GM23338 (cell line): ENCODE measurements around the gene SULT2B1. TPM values are rescaled to one million over a fixed set of nuclear protein-coding genes. Genes with fewer than 3 reads are reported as not detected.

Experiments
- ATAC-seq: fragments of 200-7000 bp; cut with Tn5 transposase; 3 replicates; pipeline ENCODE4 v1.9.1; 2020
- DNase-seq: peaks from one replicate; pipeline ENCODE4 v3.0.0-alpha.2; 2015; ENCODE audit warnings: low spot score
- H2AFZ ChIP-seq: fragments of 200-600 bp; sonication (generic); 2 replicates; pipeline ENCODE4 v1.8.0; 2016; ENCODE audit warnings: antibody characterized with exemption, mild to moderate bottlenecking, moderate library complexity
- H3F3A ChIP-seq: fragments of 200-600 bp; sonication (generic); replicated peaks from 2 replicates; pipeline ENCODE4 v1.8.0; 2017; ENCODE audit warnings: antibody characterized with exemption, mixed run types, low read depth
- H3K27ac ChIP-seq: fragments of 200-600 bp; sonication (generic); 2 replicates; pipeline ENCODE4 v1.6.1; 2016; ENCODE audit warnings: low read depth
- H3K27me3 ChIP-seq: fragments of 200-600 bp; sonication (generic); 2 replicates; pipeline ENCODE4 v1.8.0; 2016; ENCODE audit warnings: mild to moderate bottlenecking, mixed run types, moderate library complexity; ENCODE audit not compliant: insufficient read depth
- H3K36me3 ChIP-seq: fragments of 200-600 bp; sonication (generic); 2 replicates; pipeline ENCODE4 v1.8.0; 2016; ENCODE audit warnings: mild to moderate bottlenecking; ENCODE audit not compliant: insufficient read depth
- H3K4me1 ChIP-seq: fragments of 200-600 bp; sonication (generic); 2 replicates; pipeline ENCODE4 v1.8.0; 2016; ENCODE audit warnings: mild to moderate bottlenecking, moderate library complexity; ENCODE audit not compliant: insufficient read depth
- H3K4me2 ChIP-seq: fragments of 200-600 bp; sonication (generic); 2 replicates; pipeline ENCODE4 v1.7.1; 2017; ENCODE audit warnings: mixed run types
- H3K4me3 ChIP-seq: fragments of 200-600 bp; sonication (generic); 2 replicates; pipeline ENCODE4 v1.6.1; 2016; ENCODE audit warnings: mixed run types
- H3K79me2 ChIP-seq: fragments of 200-600 bp; sonication (generic); replicated peaks from 2 replicates; pipeline ENCODE4 v1.8.0; 2017; ENCODE audit warnings: mild to moderate bottlenecking; ENCODE audit not compliant: insufficient read depth
- H3K9me2 ChIP-seq: fragments of 200-600 bp; sonication (generic); 2 replicates; pipeline ENCODE4 v1.8.0; 2017; ENCODE audit not compliant: insufficient read depth
- H4K20me1 ChIP-seq: fragments of 200-600 bp; sonication (generic); replicated peaks from 2 replicates; pipeline ENCODE4 v1.8.0; 2017; ENCODE audit warnings: mild to moderate bottlenecking; ENCODE audit not compliant: insufficient read depth
- H3K27ac Mint-ChIP-seq: 2 replicates; pipeline ENCODE4 v1.8.0; 2020; ENCODE audit warnings: inconsistent platforms, mild to moderate bottlenecking, moderate library complexity, mixed read lengths
- H3K27me3 Mint-ChIP-seq: 3 replicates; pipeline ENCODE4 v1.8.0; 2022; ENCODE audit warnings: low read depth, mild to moderate bottlenecking, moderate library complexity, mixed read lengths, inconsistent platforms; ENCODE audit not compliant: insufficient read depth, poor library complexity
- H3K36me3 Mint-ChIP-seq: 3 replicates; pipeline ENCODE4 v1.8.0; 2021; ENCODE audit warnings: low read depth, mild to moderate bottlenecking, inconsistent platforms, moderate library complexity, mixed read lengths
- H3K4me1 Mint-ChIP-seq: 3 replicates; pipeline ENCODE4 v1.8.0; 2020; ENCODE audit warnings: mild to moderate bottlenecking, inconsistent platforms, mixed read lengths
- H3K4me3 Mint-ChIP-seq: 3 replicates; pipeline ENCODE4 v1.8.0; 2021; ENCODE audit warnings: moderate library complexity, mild to moderate bottlenecking, inconsistent platforms, mixed read lengths
- H3K9me3 Mint-ChIP-seq: 3 replicates; pipeline ENCODE4 v1.8.0; 2020; ENCODE audit warnings: moderate library complexity, mild to moderate bottlenecking, inconsistent platforms, mixed read lengths
- CREB1 ChIP-seq: fragments of 250-450 bp; sonication (Bioruptor Pico); IDR thresholded peaks from 2 replicates; pipeline ENCODE4 v1.5.0; 2020; ENCODE audit warnings: low read depth, mild to moderate bottlenecking, moderate library complexity
- EZH2 ChIP-seq: fragments of 200-600 bp; sonication (generic); IDR thresholded peaks from one replicate; pipeline ENCODE4 v1.8.0; 2017; ENCODE audit warnings: antibody characterized with exemption, mild to moderate bottlenecking, low read depth; ENCODE audit not compliant: unreplicated experiment
- EZH2phosphoT487 ChIP-seq: fragments of 200-600 bp; sonication (generic); IDR thresholded peaks from one replicate; pipeline ENCODE4 v1.8.1; 2018; ENCODE audit warnings: antibody characterized with exemption; ENCODE audit not compliant: unreplicated experiment
- JUNB ChIP-seq: IDR thresholded peaks from one replicate; pipeline ENCODE4 v1.6.1; 2016; ENCODE audit warnings: antibody characterized with exemption; ENCODE audit not compliant: unreplicated experiment
- POLR2AphosphoS5 ChIP-seq: IDR thresholded peaks from 2 replicates; pipeline ENCODE4 v1.6.1; 2016; ENCODE audit warnings: antibody characterized with exemption, low read depth
- STAT1 ChIP-seq: IDR thresholded peaks from one replicate; pipeline ENCODE4 v1.6.1; 2016; ENCODE audit warnings: antibody characterized with exemption; ENCODE audit not compliant: unreplicated experiment
- ZNF114 ChIP-seq: fragments of 250-450 bp; sonication (Bioruptor Pico); IDR thresholded peaks from 2 replicates; pipeline ENCODE4 v1.5.0; 2020; ENCODE audit warnings: mild to moderate bottlenecking, moderate library complexity
- ZNF331 ChIP-seq: fragments of 250-450 bp; sonication (Bioruptor Pico); IDR thresholded peaks from 2 replicates; pipeline ENCODE4 v1.5.0; 2020; ENCODE audit warnings: low read depth, mild to moderate bottlenecking, moderate library complexity
- polyA plus RNA-seq: library from polyadenylated mRNA; unstranded; fragments of >200 nt; fragmentation: Nextera tagmentation; extraction: Ambion mirVana; gene quantifications from 2 replicates; pipeline ENCODE4 v1.2.1, GENCODE V29; 2016
- total RNA-seq: library from RNA; depleted of rRNA; stranded (reverse); fragments of >200 nt; shearing (Covaris generic); gene quantifications from 2 replicates; pipeline ENCODE4 v1.2.3, GENCODE V29; 2014
- TF ChIP-seq, protein P1 (sequence below), 2 experiments: fragments of 200-600 bp in 1 of 2; sonication (generic) in 1 of 2; conservative IDR thresholded peaks; 2 replicates each; pipeline versions ENCODE4 v1.5.1 to v1.6.1; 2016 to 2017; ENCODE audit warnings: antibody characterized with exemption in 2 of 2, low read depth in 2 of 2, mild to moderate bottlenecking in 2 of 2, moderate library complexity in 1 of 2
- TF ChIP-seq, protein P2 (sequence below): IDR thresholded peaks from one replicate; pipeline ENCODE4 v1.6.1; 2018; ENCODE audit warnings: antibody characterized with exemption; ENCODE audit not compliant: unreplicated experiment
- TF ChIP-seq, protein P3 (sequence below): IDR thresholded peaks from 2 replicates; pipeline ENCODE4 v1.6.1; 2016; ENCODE audit warnings: antibody characterized with exemption

SULT2B1 gene
- total and polyA plus RNA-seq, 2 experiments from 2014 or later = 1.3 to 2.5 TPM

DNA sequence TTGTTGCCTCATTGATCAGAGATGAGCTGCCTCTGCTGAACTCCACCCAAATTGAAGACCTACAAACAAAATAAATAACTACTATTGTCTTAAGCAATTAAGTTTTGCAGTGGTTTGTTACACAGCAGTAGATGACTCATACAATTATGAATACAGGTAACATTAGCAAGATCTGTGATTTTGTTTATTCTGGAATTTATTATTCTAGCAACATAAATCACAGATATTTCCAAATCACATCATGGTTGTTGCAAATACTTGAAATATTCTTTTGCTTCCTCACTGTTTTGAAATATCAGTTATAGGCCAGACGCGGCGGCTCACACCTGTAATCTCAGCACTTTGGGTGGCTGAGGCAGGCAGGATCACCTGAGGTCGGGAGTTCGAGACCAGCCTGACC is 27.2 kb upstream of the SULT2B1 start (continued):
- TF ChIP-seq, protein P1, sequence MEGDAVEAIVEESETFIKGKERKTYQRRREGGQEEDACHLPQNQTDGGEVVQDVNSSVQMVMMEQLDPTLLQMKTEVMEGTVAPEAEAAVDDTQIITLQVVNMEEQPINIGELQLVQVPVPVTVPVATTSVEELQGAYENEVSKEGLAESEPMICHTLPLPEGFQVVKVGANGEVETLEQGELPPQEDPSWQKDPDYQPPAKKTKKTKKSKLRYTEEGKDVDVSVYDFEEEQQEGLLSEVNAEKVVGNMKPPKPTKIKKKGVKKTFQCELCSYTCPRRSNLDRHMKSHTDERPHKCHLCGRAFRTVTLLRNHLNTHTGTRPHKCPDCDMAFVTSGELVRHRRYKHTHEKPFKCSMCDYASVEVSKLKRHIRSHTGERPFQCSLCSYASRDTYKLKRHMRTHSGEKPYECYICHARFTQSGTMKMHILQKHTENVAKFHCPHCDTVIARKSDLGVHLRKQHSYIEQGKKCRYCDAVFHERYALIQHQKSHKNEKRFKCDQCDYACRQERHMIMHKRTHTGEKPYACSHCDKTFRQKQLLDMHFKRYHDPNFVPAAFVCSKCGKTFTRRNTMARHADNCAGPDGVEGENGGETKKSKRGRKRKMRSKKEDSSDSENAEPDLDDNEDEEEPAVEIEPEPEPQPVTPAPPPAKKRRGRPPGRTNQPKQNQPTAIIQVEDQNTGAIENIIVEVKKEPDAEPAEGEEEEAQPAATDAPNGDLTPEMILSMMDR (conservative IDR thresholded peaks at IDR 0.05; ENCODE audit: low read depth in 2 of 2) = no peak
- TF ChIP-seq, protein P2, sequence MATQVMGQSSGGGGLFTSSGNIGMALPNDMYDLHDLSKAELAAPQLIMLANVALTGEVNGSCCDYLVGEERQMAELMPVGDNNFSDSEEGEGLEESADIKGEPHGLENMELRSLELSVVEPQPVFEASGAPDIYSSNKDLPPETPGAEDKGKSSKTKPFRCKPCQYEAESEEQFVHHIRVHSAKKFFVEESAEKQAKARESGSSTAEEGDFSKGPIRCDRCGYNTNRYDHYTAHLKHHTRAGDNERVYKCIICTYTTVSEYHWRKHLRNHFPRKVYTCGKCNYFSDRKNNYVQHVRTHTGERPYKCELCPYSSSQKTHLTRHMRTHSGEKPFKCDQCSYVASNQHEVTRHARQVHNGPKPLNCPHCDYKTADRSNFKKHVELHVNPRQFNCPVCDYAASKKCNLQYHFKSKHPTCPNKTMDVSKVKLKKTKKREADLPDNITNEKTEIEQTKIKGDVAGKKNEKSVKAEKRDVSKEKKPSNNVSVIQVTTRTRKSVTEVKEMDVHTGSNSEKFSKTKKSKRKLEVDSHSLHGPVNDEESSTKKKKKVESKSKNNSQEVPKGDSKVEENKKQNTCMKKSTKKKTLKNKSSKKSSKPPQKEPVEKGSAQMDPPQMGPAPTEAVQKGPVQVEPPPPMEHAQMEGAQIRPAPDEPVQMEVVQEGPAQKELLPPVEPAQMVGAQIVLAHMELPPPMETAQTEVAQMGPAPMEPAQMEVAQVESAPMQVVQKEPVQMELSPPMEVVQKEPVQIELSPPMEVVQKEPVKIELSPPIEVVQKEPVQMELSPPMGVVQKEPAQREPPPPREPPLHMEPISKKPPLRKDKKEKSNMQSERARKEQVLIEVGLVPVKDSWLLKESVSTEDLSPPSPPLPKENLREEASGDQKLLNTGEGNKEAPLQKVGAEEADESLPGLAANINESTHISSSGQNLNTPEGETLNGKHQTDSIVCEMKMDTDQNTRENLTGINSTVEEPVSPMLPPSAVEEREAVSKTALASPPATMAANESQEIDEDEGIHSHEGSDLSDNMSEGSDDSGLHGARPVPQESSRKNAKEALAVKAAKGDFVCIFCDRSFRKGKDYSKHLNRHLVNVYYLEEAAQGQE = no peak
- TF ChIP-seq EZH2phosphoT487 = no peak
- TF ChIP-seq ZNF114 = no peak
- no peak for TF ChIP-seq JUNB
- TF ChIP-seq, protein P3, sequence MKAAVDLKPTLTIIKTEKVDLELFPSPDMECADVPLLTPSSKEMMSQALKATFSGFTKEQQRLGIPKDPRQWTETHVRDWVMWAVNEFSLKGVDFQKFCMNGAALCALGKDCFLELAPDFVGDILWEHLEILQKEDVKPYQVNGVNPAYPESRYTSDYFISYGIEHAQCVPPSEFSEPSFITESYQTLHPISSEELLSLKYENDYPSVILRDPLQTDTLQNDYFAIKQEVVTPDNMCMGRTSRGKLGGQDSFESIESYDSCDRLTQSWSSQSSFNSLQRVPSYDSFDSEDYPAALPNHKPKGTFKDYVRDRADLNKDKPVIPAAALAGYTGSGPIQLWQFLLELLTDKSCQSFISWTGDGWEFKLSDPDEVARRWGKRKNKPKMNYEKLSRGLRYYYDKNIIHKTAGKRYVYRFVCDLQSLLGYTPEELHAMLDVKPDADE = no peak
- no peak for TF ChIP-seq CREB1 (CRISPR knock-in tag)

DNA sequence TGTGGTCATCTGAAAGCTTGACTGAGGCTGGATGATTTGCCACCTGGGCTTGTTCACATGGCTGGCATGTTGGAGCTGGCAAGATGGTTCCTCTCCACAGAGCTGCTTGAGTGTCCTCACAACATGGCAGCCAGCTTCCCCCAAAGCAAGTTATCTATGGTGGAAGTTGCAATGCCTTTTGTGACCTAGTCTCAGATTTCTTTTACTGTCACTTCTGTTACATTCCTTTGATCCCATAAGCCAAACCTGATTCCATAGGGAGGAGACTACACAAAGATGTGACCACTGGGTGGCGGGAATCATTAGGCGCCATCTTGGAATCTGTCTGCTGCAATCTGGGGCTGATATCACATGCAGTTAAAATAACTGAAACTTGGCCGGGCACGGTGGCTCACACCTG is 22.8 kb upstream of the SULT2B1 start:
- Histone ChIP-seq H3K4me3 (no peak overlapping the region), H3K36me3 (peaks cover 8% of the 10 kb centered on the region; the same call in 1 of the 2 replicates), H3F3A (no peaks in the 10 kb centered on the region), H3K79me2 (no peaks in the 10 kb centered on the region), H2AFZ (peak overlapping the region; percentile 25; the same call in 1 of the 2 replicates), H3K27me3 (no peaks in the 10 kb centered on the region), H4K20me1 (no peaks in the 10 kb centered on the region), H3K9me2 (no peaks in the 10 kb centered on the region), H3K4me1 (no peaks in the 10 kb centered on the region), H3K4me2 (no peak overlapping the region), H3K27ac (no peak overlapping the region)
- no peak for ATAC-seq
- TF ChIP-seq, protein P1 (conservative IDR thresholded peaks at IDR 0.05; ENCODE audit: low read depth in 2 of 2) = peak; percentile 18 to 24; a peak in 3 of 4 replicates
- TF ChIP-seq CREB1 (CRISPR knock-in tag) (no peak), POLR2AphosphoS5 (no peak), JUNB (no peak), STAT1 (no peak), ZNF331 (CRISPR knock-in tag) (no peak), EZH2 (no peak), EZH2phosphoT487 (no peak)
- TF ChIP-seq, protein P3 = no peak
- Mint-ChIP-seq H3K4me3 (no peak overlapping the region; the same call in 2 of the 3 replicates), H3K27me3 (peaks cover 12% of the 10 kb centered on the region), H3K27ac (no peak overlapping the region), H3K36me3 (peaks cover 22% of the 10 kb centered on the region; the same call in 2 of the 3 replicates), H3K9me3 (peaks cover 45% of the 10 kb centered on the region), H3K4me1 (peaks cover 7% of the 10 kb centered on the region)
- peak; percentile 51 for DNase-seq
